GM18511 (cell line): ENCODE measurements around the gene AGO1.
"Not testable (repeated sequence)": the region's sequence is repeated elsewhere in the genome, so short reads cannot be mapped to it uniquely, and the experiment has no call there.

ENCODE experiments used
- ATAC-seq: cut with Tn5 transposase; IDR thresholded peaks from one replicate; pipeline ENCODE4 v1.9.1; 2021; ENCODE audit warnings: mild to moderate bottlenecking, moderate library complexity; ENCODE audit not compliant: unreplicated experiment

AGO1 gene

GRCh38 chr1:35869245-35869950, 13.6 kb upstream of the AGO1 start:
- ATAC-seq: not testable (repeated sequence)

GRCh38 chr1:35870651-35871309, 12.2 kb upstream of the AGO1 start:
- ATAC-seq: no peak

- ATAC-seq: no peak
These were observed 9.7 kb upstream of the AGO1 start for GRCh38 chr1:35873243-35873750.

GRCh38 chr1:35874115-35874514, 8.9 kb upstream of the AGO1 start:
- not testable (repeated sequence) for ATAC-seq

- ATAC-seq: no peak
These were observed 6.0 kb upstream of the AGO1 start for GRCh38 chr1:35876988-35877387.

- no peak for ATAC-seq
These were observed 1.1 kb upstream of the AGO1 start for GRCh38 chr1:35881850-35882273.

- no peak for ATAC-seq
These were observed 444 bp upstream of the AGO1 start for GRCh38 chr1:35882586-35882944.

GRCh38 chr1:35883635-35884101, 659 bp downstream of the AGO1 start:
- ATAC-seq: peak; percentile 18

- no peak for ATAC-seq
These were observed 1.9 kb downstream of the AGO1 start for GRCh38 chr1:35884934-35885333.

- ATAC-seq: no peak
These were observed 3.1 kb downstream of the AGO1 start for GRCh38 chr1:35885961-35886558.

GRCh38 chr1:35886577-35887431, 3.8 kb downstream of the AGO1 start:
- no peak for ATAC-seq

GRCh38 chr1:35887508-35887907, 4.5 kb downstream of the AGO1 start:
- no peak for ATAC-seq

- no peak for ATAC-seq
These were observed 5.2 kb downstream of the AGO1 start for GRCh38 chr1:35888255-35888654.

GRCh38 chr1:35888981-35889380, 6.0 kb downstream of the AGO1 start:
- ATAC-seq: not testable (repeated sequence)

- ATAC-seq: no peak
These were observed 10.3 kb downstream of the AGO1 start for GRCh38 chr1:35893051-35893879.

GRCh38 chr1:35894183-35894582, 11.2 kb downstream of the AGO1 start:
- ATAC-seq: peak; percentile 67

GRCh38 chr1:35894656-35895055, 11.6 kb downstream of the AGO1 start:
- ATAC-seq: no peak

GRCh38 chr1:35899941-35900340, 16.9 kb downstream of the AGO1 start:
- ATAC-seq: no peak

- no peak for ATAC-seq
These were observed 18.2 kb downstream of the AGO1 start for GRCh38 chr1:35901235-35901634.

- ATAC-seq: no peak
These were observed 19.7 kb downstream of the AGO1 start for GRCh38 chr1:35902671-35903070.
